Endometrial microvascular endothelial cells (primary cell): ENCODE results near the gene PRSS38. TPM values are rescaled to one million over a fixed set of nuclear protein-coding genes. Genes with fewer than 3 reads are reported as not detected.
"Not testable (repeated sequence)": the region's sequence is repeated elsewhere in the genome, so short reads cannot be mapped to it uniquely, and the experiment has no call there.

Source experiments
- in situ Hi-C: cut with HindIII; loops from 2 replicates; pipeline ENCODE4 v1.10.0; 2017; ENCODE audit warnings: low sequenced_read_pairs, low pct_unique_long_range_greater_than_20kb; ENCODE audit errors: inconsistent ontology term
- total RNA-seq: library from RNA; depleted of rRNA; stranded (reverse); fragments of >200 nt; gene quantifications from one replicate; pipeline ENCODE4 v1.2.3, GENCODE V29; 2015; ENCODE audit errors: inconsistent ontology term

Gene PRSS38
- total RNA-seq, 1 donor from 2014 or later = not detected

- in situ Hi-C loops = not testable (repeated sequence)
Observed at GRCh38 chr1:227877810-227878209, 62.3 kb downstream of the PRSS38 start.

GRCh38 chr1:227880342-227880924, 65.0 kb downstream of the PRSS38 start:
- in situ Hi-C loops = no loop called here

DNA sequence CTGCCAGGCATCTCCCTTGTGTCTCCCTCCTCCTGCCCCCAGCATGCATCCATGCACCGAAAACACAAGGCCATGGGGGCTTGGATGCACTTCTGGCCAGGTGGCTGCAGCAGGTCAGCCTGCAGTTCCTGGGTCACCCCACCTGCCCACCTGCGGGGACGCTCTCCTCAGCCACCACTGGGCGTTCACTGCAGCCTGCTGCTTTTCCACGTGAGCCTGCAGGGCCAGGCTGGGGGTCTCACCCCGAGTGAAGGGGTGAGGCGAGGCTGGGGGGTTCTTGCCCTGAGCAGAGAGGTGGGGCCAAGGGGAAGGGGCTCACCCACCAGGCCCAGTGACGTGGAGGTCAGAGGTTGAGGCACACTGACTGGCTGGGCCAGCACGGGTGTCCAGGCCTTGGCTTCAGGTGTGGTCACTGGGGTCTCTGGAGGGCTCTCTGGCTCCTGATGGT, 67.6 kb downstream of the PRSS38 start:
- in situ Hi-C loops = no loop called here

DNA sequence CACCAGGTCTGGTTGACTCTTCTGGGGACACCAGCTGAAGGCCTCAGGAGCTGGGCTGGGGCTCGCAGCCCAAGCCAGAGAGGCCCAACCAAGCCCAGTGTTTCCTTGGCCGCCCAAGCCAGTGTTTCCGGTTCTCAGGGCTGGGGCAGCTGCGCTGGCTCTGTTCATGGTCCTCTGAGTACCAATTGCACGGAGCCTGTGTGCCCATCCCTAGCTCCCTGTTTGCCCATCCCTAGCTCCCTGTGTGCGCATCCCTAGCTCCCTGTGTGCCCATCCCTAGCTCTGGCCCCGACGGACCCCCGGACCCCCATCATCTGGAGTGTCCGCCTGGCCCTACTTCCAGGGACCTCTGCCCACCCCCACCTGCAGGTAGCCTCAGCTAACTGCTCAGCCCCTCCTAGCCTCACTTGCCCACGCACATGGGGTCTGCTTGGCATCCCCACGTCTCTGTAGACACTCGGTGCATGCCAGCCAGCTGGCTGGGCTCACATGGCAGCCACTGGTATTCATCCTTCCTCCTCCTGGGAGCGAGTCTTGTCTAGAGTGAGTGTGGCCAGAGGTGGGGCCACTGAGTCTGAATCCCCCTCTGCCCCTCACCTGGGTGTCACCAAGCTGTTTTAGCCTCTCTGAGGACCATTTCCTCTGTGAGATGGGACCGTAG, 68.3 kb downstream of the PRSS38 start:
- in situ Hi-C loops = no loop called here

DNA sequence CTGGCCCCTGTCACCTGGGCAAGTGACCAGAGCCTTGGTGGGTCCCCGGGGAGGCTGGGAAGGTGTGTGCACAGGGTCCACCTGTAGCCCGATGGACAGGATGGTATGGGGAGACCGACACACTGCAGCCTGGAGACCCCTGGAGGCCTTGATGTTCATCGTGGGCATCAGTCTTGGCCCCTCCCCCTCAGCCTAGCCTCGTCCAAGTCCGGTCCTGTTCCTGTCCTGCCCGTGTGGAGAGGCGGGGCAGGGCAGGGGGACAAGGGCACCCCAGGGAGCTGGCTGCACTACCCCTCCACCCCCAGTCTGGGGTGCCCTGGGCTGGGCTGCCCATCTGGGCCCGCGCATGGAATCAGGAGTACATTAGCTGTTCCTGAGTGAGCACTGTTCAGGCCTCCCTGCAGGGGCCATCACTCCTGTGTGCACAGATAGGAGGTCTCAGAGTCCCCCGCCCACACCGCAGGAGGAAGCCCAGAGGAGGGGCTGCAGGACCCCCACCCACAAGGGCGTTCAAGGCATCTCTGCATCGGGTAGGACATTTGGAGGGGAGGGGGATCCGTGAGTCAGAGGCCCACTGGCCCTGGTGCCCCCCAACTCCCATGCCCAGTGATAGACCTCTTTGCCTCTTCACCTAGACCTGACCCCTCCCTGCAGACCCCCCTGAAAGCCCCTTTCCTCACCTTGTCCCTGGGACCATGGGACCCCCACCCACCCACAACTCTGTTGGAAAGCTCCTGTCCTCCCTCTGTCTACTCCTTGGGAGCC, 69.1 kb downstream of the PRSS38 start:
- in situ Hi-C loops = no loop called here

DNA sequence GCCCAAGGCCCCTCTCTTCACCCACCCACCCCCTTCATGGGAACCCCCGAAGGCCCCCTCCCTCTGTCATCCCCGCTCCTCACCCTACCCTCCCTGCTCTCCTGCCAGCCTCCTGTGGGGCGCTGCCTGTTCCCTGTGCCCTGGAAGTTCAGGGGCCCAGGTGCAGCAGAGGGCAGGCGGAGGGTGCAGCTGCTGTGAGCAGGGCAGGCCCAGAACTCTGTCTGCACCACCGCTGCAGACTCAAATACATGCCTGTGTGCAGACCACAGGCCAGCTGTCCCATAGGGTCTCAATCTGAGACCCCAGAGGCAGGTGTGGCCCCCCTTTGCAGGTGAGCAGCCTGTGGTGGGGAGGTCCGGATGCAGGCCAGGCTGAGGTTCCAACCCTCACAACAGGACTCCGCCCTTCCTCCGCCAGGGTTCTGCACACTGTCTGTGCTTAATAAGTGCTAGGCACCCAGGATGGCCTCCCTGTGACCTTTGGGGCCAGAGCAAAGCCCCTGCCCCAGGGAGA, 69.7 kb downstream of the PRSS38 start:
- in situ Hi-C loops = no loop called here

GRCh38 chr1:227885648-227886502, 70.4 kb downstream of the PRSS38 start:
- in situ Hi-C loops = no loop called here

- in situ Hi-C loops = no loop called here
Observed at GRCh38 chr1:227886503-227886961, 71.1 kb downstream of the PRSS38 start.

GRCh38 chr1:227886993-227887696, 71.7 kb downstream of the PRSS38 start:
- in situ Hi-C loops = no loop called here

DNA sequence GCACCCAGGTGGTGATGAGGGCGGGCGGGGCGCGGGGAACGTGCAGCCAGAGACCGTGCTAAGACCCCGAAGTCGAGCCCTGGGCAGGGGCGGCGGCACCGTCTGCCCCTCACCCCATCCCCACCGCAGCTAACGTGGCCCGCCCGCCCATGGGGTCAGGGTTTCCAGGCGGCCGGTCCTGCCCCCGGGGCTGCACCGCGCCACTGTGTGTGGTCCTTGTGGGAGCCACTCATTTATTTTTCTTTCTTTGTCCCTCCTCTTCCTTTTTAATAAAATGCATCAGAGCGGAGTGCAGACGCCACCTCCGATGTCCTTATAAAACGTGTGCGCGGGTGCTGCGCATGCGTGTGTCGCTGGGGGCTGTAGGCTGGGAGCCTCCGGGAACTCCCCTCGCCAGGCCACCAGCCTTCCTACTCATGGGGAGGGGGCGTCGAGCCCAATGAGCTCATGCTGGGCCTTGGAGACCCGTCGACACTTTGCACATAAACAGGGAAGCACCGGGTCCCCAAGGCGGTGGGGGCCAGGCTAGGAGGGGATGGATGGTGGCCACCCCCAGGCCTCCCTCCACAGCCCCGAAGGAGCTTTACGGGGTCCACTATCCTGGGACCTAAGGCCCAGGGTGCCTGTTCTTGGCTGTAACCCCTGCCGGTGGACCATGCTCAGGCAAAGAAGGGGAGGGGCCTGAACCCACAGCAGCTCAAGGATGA, 72.4 kb downstream of the PRSS38 start:
- in situ Hi-C loops = no loop called here

DNA sequence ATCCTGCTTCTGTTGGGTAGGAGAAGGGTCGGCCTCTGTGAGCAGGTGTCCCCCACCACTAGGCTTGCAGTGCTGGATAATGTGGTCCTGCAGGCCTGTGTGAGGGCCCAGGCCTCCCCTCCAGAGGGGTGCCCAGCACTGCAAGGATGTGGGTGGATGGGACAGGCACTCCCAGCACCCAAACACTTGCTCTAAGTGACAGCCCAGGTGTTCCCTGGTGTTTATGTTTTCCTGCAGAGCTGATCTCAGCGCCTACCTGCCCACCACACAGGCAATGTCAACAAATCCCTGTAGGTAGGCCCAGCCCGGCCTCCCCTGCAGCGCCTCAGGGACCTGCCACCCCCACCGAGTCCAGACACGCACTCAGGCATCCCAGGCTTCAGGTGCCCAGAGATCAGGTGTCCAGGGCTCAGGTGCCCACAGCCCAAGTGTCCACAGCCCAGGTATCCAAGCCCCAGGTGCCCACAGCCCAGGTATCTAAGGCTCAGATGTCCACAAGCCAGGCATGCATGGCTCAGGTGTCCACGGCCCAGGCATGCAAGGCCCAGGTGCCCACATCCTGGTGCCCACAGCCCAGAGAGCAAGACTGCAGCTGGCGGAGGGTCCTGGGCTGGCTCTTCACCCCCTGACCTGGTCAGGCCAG, 73.0 kb downstream of the PRSS38 start:
- in situ Hi-C loops = no loop called here

DNA sequence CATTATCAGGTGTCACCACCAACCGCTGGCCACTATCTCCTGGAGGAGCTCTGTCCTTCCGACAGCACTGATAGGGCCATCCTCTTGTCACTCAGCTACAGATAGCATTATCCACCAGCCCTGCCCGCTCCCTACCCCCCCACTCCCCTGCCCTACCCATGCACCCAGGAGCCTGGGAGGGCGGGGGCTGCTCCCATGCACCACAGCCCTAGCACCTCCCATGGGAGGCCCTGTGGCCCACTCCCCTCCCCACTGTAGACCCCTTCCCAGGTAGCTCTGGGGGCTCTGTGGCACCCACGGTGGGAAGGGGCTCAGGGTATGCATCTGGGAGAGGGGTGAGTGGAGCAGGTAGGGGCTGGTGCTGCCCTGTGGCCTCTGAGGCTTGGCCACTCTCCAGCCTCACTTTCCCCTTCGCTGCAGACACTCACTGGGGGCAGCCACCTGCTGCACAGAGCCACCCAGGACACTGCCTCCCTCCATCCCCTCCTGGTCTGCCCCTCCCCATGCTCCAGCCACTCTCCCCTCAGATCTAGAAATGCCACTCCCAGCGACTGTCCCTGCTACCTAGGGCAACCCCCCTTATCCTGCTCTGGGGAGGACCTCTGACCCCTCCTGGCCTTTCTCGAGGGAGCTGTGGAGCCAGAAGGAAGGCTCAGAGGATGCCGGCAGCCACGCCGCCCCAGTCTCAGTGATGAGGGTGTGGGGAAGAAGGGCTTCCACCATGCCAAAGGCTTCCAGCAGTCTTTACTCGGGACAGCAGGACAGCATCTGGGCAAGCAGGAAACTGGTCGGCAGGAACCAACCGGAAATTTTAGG, 73.8 kb downstream of the PRSS38 start:
- in situ Hi-C loops = no loop called here

GRCh38 chr1:227889863-227890405, 74.5 kb downstream of the PRSS38 start:
- in situ Hi-C loops = no loop called here

- in situ Hi-C loops = no loop called here
Observed at GRCh38 chr1:227890451-227891222, 75.2 kb downstream of the PRSS38 start.

- in situ Hi-C loops = no loop called here
Observed at GRCh38 chr1:227891223-227891954, 75.9 kb downstream of the PRSS38 start.
